HG03342 (cell line): ENCODE data around the gene POLR3GL.
"Not testable (repeated sequence)": the region's sequence is repeated elsewhere in the genome, so short reads cannot be mapped to it uniquely, and the experiment has no call there.

Experiments used
- ATAC-seq: cut with Tn5 transposase; IDR thresholded peaks from one replicate; pipeline ENCODE4 v1.9.1; 2021; ENCODE audit warnings: mild to moderate bottlenecking, moderate library complexity; ENCODE audit not compliant: unreplicated experiment

Gene POLR3GL

GRCh38 chr1:146019231-146020057, 55.0 kb downstream of the POLR3GL start:
- no peak for ATAC-seq

- ATAC-seq = no peak
These were observed 55.9 kb downstream of the POLR3GL start for GRCh38 chr1:146020058-146021049.

- no peak for ATAC-seq
These were observed 56.6 kb downstream of the POLR3GL start for GRCh38 chr1:146021050-146021445.

- ATAC-seq = no peak
These were observed 57.3 kb downstream of the POLR3GL start, which contains the start of gene HJV for GRCh38 chr1:146021622-146022402. Gene HJV, minus strand, starts transcription at chr1:146021735. Its CDS starts 1,504 bp downstream, at chr1:146020231.

GRCh38 chr1:146022403-146023127, 58.1 kb downstream of the POLR3GL start:
- no peak for ATAC-seq

- ATAC-seq = not testable (repeated sequence)
These were observed 61.5 kb downstream of the POLR3GL start for GRCh38 chr1:146025787-146026495.

- not testable (repeated sequence) for ATAC-seq
These were observed 62.2 kb downstream of the POLR3GL start for GRCh38 chr1:146026650-146027049.
